HG02763 (cell line): Measurements from ENCODE around the gene SCTR.

Source experiments
- ATAC-seq: cut with Tn5 transposase; IDR thresholded peaks from one replicate; pipeline ENCODE4 v1.9.1; 2021; ENCODE audit warnings: mild to moderate bottlenecking, moderate library complexity; ENCODE audit not compliant: unreplicated experiment

SCTR gene

DNA sequence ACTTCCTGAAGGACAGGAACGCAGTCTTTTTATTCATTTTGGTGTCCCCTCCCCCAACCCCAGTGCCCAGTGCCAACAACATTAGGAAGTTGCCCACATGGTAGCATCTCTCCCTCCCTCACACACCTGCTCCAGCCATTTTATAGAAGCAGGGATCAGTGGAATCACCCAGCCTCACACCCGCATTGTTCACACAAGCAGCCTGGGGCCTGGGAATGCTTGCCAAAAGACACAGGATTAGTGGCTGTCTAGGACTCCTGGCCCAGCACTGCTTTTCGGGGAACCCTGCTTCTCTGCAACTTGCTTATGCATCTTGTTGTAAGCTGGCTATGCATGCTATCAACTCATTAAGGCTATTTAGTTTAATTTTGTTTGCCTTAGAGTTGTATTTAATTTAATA lies 74.8 kb downstream of the SCTR start:
- ATAC-seq = no peak

DNA sequence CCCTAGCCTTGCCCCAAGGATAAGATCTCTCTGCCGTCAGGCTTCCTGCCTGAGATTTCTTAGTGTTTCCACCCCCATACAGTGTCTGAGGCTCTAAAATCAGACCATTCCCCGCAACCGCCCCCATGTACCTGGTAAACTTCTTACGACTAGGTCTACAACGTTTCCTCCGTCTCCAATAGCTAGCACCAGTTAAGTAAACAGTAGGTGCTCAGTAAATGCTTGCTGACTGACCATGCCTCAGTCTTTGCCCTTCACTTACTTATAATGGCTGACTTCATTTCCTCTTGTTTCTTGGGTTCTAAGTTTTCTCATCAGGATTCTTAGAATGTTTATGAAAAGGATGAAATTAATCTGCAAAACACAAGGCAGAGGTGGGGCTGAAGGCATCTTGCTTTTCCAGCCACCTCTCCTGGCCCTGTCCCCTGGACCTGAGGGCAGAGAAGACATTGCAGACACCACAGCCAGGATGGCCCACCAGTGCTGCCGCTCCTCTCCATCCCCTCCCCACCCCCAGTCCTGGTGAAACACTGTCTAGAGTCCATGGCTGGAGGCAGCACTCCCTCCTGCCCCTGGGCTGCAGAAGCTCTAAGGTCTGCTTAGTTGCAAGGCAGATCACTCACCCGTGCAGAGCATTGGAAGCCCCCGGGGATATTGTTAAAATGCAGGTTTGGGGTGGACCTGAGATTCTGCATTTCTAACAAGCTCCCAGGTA lies 75.7 kb downstream of the SCTR start:
- ATAC-seq = no peak

DNA sequence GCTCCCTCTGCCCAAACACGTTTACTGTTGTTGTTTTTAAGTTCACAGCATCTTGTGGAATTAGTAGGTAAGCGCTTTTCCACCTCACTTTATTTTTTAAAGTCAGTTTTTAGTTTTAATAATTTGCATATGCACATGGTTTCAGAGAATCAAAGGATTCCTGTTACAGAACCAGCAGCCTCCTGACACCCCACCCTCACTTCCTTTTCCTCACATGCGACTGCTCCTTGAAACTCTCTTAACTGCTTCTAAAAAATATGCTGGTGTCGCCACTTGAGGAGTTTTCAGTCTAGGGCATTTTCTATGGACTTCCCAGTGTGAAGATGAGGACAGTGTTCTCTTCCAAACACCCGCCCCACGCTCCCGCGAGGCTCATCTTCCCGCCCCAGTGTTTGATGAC lies 78.2 kb downstream of the SCTR start:
- ATAC-seq = no peak

DNA sequence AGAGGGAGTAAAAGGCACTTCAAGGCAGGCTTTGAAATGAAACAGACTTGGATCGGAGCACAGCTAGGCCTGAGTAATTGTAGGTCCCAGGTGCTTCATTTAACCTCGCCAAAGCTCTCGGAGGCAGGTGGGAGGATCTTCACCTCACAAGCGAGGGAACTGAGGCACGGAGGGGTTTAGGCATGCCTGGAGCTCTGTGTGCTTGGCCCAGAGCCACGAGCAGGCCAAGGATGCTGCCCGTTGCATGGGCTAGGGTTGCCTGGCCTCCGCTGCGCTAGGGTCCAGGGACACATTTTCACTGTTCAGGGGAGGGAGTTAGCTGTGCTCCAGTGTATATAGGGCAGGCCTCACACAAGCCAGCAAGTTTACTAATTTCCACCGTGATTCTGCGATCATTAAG lies 81.4 kb downstream of the SCTR start:
- ATAC-seq = no peak

DNA sequence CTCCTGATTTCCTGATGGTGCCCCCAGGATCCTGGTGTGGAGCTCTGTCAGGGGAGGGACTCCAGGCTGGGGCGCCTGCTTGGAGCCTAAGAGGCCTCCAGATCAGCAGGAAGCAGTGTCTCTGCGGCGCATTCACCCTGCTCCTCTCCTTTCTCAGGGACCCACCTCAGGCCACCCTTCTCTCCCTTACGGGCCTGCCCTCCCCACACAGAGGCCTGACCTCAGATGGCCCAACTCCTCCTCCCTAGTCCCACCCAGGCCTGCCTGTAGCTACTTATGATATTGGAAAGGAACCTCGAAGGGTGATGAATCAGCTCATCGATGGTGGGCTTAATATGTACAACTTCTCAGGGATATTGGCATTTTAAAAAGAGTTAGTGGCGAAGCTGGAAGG lies 82.1 kb downstream of the SCTR start:
- ATAC-seq = no peak

DNA sequence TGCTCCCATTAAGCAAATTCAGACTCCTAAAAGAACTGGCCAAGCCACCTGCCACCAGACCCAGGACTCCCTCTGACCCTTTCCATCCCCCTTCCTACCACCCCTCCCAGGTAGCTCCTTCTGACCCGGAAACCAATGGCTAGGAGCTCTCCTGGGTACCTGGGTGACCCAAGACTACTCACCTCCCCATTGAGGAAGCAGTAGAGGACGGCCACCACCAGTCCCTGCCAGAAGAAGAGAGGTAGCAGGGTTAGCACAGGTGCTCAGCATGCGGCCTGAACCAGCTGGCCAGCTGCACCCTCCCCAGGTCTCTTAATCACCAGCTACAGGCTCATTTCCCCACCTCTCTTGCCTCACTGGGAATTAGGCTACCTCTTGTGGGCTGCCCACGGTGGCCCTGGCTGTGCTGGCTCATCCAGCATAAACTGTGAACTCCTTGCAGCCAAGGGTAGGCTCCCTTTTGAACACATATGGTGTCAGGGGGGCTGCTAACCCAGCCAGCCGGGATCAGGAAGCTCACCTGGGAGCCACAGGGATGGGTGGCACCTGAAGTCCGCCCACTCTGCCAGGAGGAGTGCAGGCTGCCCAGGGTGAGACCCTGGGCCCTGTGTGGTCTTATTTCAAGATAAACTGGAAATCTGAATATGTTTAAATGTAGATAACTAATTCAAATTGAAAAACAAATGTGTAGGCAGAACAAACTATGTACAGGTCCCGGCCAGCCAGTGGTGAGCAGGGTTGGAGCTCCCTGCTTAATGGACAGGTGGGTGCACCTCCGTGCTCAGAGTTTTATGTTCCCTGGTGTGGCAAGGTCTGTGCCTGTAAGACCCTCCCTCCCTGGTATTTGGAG lies 82.7 kb downstream of the SCTR start:
- ATAC-seq = no peak

DNA sequence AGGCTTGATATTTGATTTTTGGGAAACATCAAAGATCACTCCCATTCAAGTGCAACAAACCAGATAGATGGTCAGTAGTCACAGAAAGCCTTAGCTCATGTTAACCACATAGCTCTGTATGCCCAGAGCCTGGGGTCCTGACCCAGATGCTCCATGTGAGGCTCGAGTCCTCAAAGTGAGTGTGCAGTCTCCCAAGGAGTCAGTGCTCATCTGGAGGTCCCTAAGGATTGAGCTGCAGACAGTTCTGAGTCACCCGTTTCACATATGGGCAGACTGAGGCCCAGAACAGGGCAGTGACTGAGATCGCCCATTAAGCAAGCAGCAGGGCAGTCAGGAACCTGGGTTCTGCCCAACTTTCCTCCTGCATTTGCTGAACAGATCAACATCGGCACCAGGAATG lies 83.4 kb downstream of the SCTR start:
- no peak for ATAC-seq

DNA sequence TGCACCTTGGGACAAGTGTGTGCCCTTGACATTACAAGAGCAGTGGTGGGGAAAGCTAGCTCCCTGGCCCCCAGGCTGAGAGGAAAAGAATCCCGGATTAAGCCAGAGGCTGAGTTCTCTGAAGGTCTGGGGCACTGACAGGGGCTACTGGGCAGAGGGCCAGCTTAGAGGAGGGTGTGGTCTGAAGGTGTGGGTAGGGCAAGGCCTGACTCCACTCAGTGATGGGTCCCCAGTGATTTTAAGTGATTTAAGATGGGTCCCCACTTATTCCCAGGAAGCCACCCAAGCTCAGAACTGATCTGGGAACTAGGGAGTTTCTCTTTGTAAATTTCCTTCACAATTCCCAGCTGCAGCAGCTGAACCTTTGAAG lies 83.8 kb downstream of the SCTR start:
- ATAC-seq = no peak

DNA sequence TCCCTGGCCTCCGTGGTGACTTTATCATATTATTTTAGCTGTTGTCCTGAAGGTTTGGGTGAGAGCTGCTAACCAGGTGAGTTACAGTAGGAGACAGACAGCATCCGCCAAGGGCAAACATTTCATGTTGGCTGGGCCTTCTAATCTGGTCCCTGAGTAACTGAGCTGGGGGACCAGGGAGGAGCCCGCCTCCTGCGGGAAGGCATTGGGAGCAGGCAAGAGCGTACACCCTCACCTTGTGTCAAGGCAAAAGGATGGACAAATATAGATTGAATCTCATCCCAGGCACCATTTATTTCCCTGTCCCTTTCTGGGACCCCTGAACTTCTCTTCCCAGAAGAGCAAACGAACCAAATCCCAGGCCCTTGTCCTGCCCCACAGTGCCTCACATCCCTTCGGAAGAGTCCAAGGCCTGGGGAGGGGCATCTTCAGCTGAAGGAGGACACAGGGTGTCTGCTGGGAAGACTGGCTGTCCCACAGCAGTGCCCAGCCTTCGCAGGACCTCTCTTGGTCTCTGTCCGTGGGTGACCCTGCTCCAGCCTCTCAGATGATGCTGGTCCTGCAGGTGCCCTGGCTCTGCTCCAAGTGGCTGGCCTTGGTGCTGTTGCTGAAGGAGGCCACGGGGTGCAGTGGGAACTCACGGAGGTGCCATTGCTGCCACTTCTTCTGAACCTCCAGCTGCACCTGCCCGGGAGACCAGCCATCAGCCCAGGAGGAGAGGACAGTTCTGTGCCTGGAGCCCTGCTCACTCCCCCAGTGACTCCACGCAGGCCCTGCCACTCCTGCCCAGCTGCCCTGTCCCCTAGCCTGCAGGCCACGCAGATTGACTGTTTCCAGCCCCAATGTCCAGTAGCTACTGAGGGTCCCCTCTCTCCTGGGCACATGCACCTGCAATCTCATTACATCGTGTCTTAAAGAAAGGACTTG lies 84.4 kb downstream of the SCTR start:
- ATAC-seq = no peak

DNA sequence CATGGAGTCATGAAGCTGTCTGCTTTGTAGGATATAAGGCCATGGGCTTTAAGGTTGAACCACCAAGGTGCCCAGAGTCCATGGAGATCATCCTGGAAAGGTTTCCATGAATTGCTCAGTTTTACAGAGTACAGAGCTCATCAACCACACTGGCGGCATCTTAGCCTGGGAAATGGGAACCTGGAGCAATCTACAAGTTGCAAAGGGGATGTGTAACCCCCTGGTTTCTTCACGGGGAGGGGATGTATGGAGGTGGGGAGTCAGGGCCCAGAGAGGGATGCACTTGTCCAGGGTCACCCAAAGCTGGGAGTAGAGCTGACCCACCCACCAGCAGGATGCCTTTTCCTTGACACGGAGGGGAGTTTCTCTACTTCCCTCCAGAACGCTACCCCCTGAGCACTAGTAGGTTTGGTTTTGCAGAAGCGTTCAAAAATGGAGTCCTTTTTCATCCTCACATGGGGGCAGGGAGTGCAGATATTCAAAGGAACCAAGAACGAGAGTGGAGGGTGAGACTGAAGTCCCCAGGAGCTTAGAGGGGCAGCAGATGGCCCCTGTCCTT lies 85.5 kb downstream of the SCTR start:
- ATAC-seq = no peak

DNA sequence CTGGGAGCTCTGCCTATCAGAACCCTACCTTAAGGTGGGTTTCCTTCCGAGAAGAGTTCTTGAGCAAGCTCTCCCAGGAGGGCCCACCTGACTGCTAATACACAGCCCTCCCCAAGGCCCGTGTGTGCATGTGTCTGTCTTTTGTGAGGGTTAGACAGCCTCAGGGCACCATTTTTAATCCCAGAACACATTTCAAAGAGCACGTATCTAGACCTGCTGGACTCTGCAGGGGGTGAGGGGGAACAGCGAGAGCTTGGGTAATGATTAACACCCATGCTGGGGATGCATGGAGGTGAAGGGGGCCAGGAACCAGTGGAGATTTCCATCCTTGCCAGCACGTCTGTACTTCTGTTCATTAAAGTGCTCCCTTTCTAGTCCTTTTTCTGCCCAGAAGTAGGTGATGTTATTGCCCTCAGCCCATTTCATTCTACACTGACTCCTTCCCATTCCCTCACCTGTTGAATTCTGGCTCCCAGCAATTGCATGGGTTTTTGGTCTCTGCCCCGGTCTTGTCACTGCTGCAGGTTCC lies 86.1 kb downstream of the SCTR start:
- no peak for ATAC-seq

DNA sequence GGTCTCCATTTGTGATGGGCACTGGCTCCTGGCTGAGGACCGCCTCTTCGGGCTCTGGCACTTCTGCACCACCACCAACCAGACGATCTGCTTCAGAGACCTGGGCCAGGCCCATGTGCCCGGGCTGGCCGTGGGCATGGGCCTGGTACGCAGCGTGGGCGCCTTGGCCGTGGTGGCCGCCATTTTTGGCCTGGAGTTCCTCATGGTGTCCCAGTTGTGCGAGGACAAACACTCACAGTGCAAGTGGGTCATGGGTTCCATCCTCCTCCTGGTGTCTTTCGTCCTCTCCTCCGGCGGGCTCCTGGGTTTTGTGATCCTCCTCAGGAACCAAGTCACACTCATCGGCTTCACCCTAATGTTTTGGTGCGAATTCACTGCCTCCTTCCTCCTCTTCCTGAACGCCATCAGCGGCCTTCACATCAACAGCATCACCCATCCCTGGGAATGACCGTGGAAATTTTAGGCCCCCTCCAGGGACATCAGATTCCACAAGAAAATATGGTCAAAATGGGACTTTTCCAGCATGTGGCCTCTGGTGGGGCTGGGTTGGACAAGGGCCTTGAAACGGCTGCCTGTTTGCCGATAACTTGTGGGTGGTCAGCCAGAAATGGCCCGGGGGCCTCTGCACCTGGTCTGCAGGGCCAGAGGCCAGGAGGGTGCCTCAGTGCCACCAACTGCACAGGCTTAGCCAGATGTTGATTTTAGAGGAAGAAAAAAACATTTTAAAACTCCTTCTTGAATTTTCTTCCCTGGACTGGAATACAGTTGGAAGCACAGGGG lies 87.1 kb downstream of the SCTR start:
- ATAC-seq = no peak

DNA sequence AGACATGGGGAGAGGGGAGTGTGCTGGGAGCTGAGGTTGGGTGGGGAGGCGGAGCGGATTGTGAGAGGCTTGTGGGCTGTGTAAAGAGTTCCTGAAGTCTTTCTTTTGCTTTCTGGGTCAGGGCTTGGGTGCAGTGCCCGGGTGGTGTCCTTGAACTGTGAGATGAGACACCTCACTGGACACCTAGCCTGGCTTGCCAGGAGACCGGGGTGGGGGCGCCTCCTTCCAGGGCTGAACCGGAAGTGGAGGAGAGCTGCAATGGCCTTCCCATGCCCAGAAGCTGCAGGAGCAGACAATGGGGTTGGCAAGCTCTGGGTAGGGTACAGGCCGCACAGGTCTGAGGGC lies 88.4 kb downstream of the SCTR start:
- no peak for ATAC-seq

DNA sequence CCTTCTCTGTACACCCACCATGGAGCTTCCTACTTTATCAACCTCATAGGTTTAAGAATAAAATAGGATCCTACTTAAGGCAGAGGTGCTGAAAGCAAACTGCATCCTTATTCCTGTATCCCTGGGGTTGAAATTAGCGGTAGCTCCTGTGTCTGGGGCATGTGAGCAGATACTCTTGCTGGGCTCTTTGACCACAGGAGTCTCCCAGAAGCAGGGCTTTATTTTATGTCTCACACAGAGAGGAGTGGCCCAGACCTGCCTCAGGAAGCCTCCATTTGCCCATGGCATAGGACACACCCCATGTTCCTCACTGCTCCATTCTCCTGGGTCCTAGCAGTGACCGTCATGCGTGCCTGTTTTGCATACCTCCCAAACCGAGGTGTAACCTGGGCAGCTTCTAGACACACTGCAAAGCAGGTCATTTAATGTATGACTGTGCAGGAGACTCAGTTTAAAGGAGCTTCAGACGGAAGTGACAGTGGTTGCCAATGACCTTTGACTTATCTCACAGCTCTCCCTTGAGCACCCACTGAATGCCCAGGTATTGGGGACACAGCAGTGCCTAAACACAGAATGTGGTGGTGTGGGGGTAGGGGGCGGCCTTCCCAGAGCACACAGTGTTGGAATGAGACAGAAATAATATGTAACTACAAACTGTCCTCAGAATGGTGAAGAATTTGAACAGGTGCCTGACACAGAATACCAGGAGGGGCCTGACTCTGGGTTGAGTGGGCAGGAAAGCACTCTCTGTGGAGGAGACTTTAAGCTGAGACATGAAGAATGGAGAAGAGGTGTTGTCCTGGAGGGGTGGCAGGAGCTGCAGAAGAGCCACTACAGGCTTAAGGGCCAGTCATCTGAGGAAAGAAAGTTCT lies 89.0 kb downstream of the SCTR start:
- no peak for ATAC-seq

DNA sequence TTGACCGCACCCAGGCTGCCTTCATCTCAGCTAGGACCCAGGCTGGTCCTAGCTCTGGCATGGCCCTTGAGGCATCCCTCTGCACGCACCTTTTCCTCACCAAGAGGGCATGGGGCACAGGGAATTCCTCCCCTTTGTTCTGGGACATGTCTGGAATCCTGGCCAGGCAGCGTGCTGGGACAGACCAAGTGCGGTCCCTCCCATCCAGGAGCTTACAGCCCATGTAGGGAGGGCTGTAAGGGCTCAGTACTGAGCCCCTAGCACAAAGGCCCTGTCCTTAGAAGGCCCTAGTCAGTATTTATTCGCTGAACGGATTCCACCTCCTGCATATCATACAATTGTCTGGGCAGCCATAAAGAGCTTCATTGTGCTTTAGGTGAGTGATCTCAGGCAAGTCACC lies 89.6 kb downstream of the SCTR start:
- ATAC-seq = no peak

DNA sequence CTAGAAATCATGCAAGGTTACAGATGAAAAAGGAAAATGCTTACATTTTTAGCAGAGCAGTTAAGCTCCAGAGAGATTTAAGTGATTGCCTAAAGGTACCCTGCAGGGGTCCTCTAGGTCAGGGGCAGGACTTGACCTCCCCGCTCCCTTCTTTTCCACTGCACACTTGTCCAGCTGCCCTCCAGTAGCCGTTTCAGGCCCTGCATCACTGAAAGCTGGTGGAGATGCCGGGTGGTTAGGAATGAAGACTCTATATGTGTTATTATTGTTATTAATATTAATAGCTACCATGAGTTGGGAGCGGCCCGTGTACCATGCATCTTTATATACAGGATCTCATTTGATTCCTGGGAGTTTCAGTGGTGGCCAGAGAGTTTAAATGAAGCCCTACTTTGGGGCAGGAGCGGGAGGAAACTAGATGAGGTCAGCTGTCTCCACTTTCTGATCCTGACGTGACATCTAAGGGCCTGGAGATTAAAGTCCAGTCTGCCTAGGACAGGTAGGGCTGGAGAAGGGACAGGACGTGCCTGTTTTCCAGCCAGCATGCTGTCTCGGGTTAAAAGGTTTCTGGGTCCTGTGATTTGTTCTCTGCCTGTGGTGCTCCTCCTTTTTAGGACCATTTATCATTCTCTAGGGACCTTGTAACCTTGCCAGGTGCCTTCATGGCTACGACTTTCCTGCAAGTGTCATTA lies 90.5 kb downstream of the SCTR start:
- ATAC-seq = no peak

DNA sequence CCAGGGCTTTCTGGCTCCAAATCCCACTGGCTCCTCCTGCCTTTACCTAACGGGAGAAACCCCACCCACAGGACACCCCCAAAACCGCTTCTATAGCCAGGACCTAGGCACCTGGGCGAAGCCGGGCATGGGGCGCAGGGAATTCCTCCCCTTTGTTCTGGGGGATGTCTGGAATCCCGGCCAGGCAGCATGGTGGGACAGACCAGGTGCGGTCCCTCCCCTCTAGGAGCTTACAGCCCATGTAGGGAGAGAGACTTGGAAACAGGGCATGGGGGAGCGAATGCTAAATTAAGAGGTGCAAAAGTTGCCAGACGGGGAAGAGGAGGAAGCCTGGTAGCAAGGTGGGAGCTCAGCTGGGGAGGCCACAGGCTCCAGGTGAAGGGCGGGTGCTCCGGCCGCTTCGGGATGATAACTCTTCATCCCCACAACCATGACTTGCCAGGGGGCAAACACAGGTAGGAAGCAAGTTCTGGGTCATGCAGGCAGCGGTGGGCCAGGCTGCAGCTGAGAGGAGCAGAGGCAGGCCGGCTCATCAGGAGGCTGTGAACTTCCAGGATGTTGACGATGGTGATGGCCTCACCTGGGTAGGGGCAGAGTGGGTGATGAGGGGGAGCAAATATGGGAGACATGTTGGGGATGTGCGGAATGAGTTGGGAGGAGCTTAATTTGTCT lies 91.3 kb downstream of the SCTR start:
- ATAC-seq = no peak
